Esophagus squamous epithelium (tissue), 5 donors: ENCODE measurements around the gene SETX. TPM values are rescaled to one million over a fixed set of nuclear protein-coding genes. Genes with fewer than 3 reads are reported as not detected.

Experiments used
- DNase-seq: peaks from one replicate; lab custom pipeline; 2025; lab: John Stamatoyannopoulos, UW
- H3K27ac ChIP-seq, 4 donors: fragments of 200-600 bp; sonication (generic); one replicate each; pipeline ENCODE4 v1.5.1; 2016 to 2019; ENCODE audit warnings: mild to moderate bottlenecking in 1 of 4
- H3K27me3 ChIP-seq, 4 donors: fragments of 200-600 bp; sonication (generic); 1 replicate in 3 of 4; 2 replicates in 1 of 4; pipeline versions ENCODE4 v1.5.1 to v1.6.0; 2017 to 2021; ENCODE audit warnings: antibody characterized with exemption in 1 of 4
- H3K36me3 ChIP-seq, 3 donors: fragments of 200-600 bp; sonication (generic); one replicate each; pipeline ENCODE4 v1.5.1; 2016 to 2019
- H3K4me1 ChIP-seq, 3 donors: fragments of 200-600 bp; sonication (generic); one replicate each; pipeline ENCODE4 v1.5.1; 2017 to 2019
- H3K4me3 ChIP-seq, 4 donors: fragments of 200-600 bp; sonication (generic); 1 replicate in 3 of 4; 2 replicates in 1 of 4; pipeline ENCODE4 v1.5.1; 2016 to 2019; ENCODE audit warnings: mild to moderate bottlenecking in 2 of 4, moderate library complexity in 1 of 4
- H3K9me3 ChIP-seq, 3 donors: fragments of 200-600 bp; sonication (generic); one replicate each; pipeline ENCODE4 v1.5.1; 2016 to 2019
- POLR2A ChIP-seq, 4 donors: fragments of 450-650 bp; IDR thresholded peaks; one replicate each; pipeline ENCODE4 v1.6.1; 2017; ENCODE audit warnings: antibody characterized with exemption in 4 of 4, mild to moderate bottlenecking in 4 of 4, moderate library complexity in 3 of 4
- WGBS, 2 donors: methylation state at CpG; one replicate each; pipeline ENCODE4 v1.1.5; 2018; 5-methylcytosine and 5-hydroxymethylcytosine counted together
- intact Hi-C: fragments of 100-400 bp; cut with DNase I; formaldehyde crosslinking; loops from one replicate; pipeline ENCODE4 v1.15.0; 2022
- total RNA-seq, 4 donors: library from RNA; depleted of rRNA; stranded (reverse); fragments of >200 nt; gene quantifications; one replicate each; pipeline ENCODE4 v1.1.0, GENCODE V29; 2016
- TF ChIP-seq, protein P1 (sequence below), 6 experiments: fragments of 450-650 bp in 4 of 6; fragments of 200-600 bp in 2 of 6; sonication (generic) in 2 of 6; IDR thresholded peaks; one replicate each; pipeline ENCODE4 v1.5.1; 2016 to 2019; ENCODE audit warnings: antibody characterized with exemption in 6 of 6, mild to moderate bottlenecking in 4 of 6, moderate library complexity in 4 of 6
- donor health status: DM: yes; HTN: yes; CAD: no.

The SETX gene
- total RNA-seq, 4 donors from 2014 or later = 22.4 to 56.3 (median 33.0) TPM

DNA sequence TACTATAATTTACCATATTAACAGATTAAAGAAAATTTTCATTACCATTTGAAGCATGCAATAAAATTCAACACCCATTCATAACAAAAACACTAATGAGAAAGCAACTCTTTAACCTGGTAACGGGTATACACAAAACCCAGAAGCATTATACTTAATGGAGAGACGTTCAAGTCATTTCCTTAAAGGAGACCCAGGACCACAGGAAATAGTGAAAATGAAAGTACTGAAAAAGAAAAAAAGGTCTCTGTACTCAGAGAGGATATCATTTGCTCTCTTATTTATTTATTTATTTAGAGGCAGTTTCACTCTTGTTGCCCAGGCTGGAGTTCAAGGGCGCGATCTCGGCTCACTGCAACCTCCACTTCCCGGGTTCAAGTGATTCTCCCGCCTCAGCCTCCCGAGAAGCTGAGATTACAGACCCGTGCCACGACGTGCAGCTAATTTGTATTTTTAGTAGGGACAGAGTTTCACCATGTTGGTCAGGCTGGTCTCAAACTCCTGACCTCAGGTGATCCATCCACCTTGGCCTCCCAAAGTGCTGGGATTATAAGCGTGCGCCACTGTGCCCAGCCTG lies 61.6 kb downstream of the SETX start:
- peaks cover 13 to 99% (median 22%) of the 10 kb centered on the region in 3 donors for H3K36me3 ChIP-seq
- no peak for TF ChIP-seq POLR2A (IDR thresholded peaks at IDR 0.05)
- TF ChIP-seq, protein P1, sequence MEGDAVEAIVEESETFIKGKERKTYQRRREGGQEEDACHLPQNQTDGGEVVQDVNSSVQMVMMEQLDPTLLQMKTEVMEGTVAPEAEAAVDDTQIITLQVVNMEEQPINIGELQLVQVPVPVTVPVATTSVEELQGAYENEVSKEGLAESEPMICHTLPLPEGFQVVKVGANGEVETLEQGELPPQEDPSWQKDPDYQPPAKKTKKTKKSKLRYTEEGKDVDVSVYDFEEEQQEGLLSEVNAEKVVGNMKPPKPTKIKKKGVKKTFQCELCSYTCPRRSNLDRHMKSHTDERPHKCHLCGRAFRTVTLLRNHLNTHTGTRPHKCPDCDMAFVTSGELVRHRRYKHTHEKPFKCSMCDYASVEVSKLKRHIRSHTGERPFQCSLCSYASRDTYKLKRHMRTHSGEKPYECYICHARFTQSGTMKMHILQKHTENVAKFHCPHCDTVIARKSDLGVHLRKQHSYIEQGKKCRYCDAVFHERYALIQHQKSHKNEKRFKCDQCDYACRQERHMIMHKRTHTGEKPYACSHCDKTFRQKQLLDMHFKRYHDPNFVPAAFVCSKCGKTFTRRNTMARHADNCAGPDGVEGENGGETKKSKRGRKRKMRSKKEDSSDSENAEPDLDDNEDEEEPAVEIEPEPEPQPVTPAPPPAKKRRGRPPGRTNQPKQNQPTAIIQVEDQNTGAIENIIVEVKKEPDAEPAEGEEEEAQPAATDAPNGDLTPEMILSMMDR (IDR thresholded peaks at IDR 0.05) = no peak
- 83 to 90% methylated on average over 9 to 12 of the region's 13 CpGs for WGBS, 2 donors
- no peak overlapping the region for H3K4me3 ChIP-seq
- intact Hi-C loops = no loop called here
- no peak overlapping the region for H3K27ac ChIP-seq
- H3K27me3 ChIP-seq = no peaks in the 10 kb centered on the region
- DNase-seq = no peak
- no peaks in the 10 kb centered on the region for H3K9me3 ChIP-seq
- no peaks in the 10 kb centered on the region for H3K4me1 ChIP-seq

- H3K27me3 ChIP-seq = no peaks in the 10 kb centered on the region
- no peaks in the 10 kb centered on the region for H3K4me1 ChIP-seq
- H3K9me3 ChIP-seq = no peaks in the 10 kb centered on the region
- no peak for DNase-seq
- no peak overlapping the region for H3K4me3 ChIP-seq
- H3K36me3 ChIP-seq = peaks cover 11 to 99% (median 21%) of the 10 kb centered on the region in 3 donors
- intact Hi-C loops = no loop called here
- H3K27ac ChIP-seq = no peak overlapping the region
- TF ChIP-seq, protein P1 (IDR thresholded peaks at IDR 0.05) = no peak
- TF ChIP-seq POLR2A (IDR thresholded peaks at IDR 0.05) = no peak
- WGBS, 2 donors = 64 to 69% methylated on average over 2 of the region's 2 CpGs
These were observed 65.8 kb downstream of the SETX start for GRCh38 chr9:132288966-132289365.

DNA sequence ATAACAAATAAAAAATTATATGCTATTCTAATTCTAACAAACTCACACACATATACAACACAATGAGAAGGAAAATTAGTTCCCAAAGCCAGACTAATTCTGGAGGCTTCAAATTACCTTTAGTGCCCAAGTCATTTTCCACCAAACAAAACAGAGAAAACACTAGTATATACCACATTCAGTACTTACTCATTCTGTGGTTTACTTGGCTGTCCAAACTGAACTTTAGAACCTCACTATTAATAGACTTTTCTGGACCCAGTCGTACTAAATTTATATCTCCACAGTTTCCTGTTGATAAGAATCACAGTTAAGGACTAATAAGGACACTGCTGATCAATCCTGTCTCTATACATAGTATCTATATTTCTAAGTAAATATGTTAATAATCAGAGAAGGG lies 66.4 kb downstream of the SETX start:
- Histone ChIP-seq H3K4me1 (no peaks in the 10 kb centered on the region), H3K9me3 (no peaks in the 10 kb centered on the region), H3K4me3 (no peak overlapping the region), H3K36me3 (peaks cover 14 to 99% (median 25%) of the 10 kb centered on the region in 3 donors), H3K27me3 (no peaks in the 10 kb centered on the region), H3K27ac (no peak overlapping the region)
- no peak for DNase-seq
- no peak for TF ChIP-seq POLR2A (IDR thresholded peaks at IDR 0.05)
- TF ChIP-seq, protein P1 (IDR thresholded peaks at IDR 0.05) = no peak
- WGBS, 2 donors = 42 to 43% methylated on average over 1 of the region's 1 CpG
- intact Hi-C loops = no loop called here

DNA sequence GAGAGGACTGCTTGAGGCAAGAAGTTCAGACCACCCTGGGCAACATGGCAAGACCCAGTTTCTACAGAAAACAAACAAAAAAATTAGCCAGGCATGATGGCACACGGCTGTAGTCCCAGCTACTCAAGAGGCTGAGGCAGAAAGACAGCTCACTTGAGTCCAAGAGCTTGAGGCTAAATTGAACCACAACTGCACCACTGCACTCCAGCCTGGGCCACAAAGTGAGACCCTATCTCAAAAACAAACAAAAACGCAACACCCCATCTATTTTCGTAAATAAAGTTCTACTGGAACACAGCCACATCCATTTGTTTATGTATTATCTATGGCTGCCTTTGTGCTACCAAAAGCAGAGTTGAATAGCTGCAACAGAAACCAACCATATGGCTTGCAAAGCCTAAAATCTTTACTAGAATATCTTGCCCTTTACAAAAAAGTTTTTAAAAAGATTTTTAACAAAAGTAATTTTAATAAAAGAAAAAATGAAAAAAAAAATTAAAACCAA lies 67.5 kb downstream of the SETX start:
- H3K27ac ChIP-seq = no peak overlapping the region
- H3K36me3 ChIP-seq = peaks cover 14 to 99% (median 33%) of the 10 kb centered on the region in 3 donors
- no peaks in the 10 kb centered on the region for H3K27me3 ChIP-seq
- intact Hi-C loops = no loop called here
- DNase-seq = no peak
- TF ChIP-seq POLR2A (IDR thresholded peaks at IDR 0.05) = no peak
- TF ChIP-seq, protein P1 (IDR thresholded peaks at IDR 0.05) = no peak
- 62 to 65% methylated on average over 3 of the region's 3 CpGs for WGBS, 2 donors
- no peaks in the 10 kb centered on the region for H3K9me3 ChIP-seq
- H3K4me1 ChIP-seq = no peaks in the 10 kb centered on the region
- no peak overlapping the region for H3K4me3 ChIP-seq

DNA sequence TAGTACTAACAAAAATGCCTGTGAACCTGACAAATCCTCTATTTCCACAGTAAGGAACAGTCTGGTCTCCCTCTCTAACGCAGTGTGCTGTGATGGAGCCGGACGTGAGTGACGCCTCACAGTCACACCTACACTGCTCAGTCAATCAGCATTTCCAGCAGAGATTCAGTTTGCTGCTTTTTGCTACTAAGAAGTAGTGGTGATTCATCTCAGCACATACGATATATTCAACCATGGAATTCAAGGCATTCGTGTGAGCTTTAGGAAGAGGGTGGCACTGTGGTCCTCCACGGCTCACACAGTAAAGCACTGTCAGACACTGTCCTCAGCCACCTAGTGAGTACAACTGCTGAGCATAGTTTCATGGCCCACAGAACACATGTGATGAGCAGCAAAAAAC lies 70.9 kb downstream of the SETX start:
- Histone ChIP-seq H3K4me1 (no peaks in the 10 kb centered on the region), H3K27ac (no peak overlapping the region), H3K36me3 (peaks cover 14 to 100% (median 50%) of the 10 kb centered on the region in 3 donors), H3K27me3 (no peaks in the 10 kb centered on the region), H3K9me3 (no peaks in the 10 kb centered on the region), H3K4me3 (no peak overlapping the region)
- no peak for TF ChIP-seq POLR2A (IDR thresholded peaks at IDR 0.05)
- TF ChIP-seq, protein P1 (IDR thresholded peaks at IDR 0.05) = no peak
- intact Hi-C loops = no loop called here
- no peak for DNase-seq
- WGBS, 2 donors = 85 to 88% methylated on average over 7 of the region's 7 CpGs
